Activated B cell treated with CpG ODN at 0.5 μM for 24 hours (primary cell): ENCODE results near the gene C19orf67. TPM values are rescaled to one million over a fixed set of nuclear protein-coding genes. Genes with fewer than 3 reads are reported as not detected.
"Not testable (repeated sequence)": the region's sequence is repeated elsewhere in the genome, so short reads cannot be mapped to it uniquely, and the experiment has no call there.

Source experiments
- ATAC-seq: fragments of 200-7000 bp; cut with Tn5 transposase; one replicate; pipeline ENCODE4 v1.10.0; 2021; ENCODE audit warnings: low read depth, mild to moderate bottlenecking, moderate library complexity
- CTCF ChIA-PET: fragments of 350-600 bp; sonication (Branson Sonifier 250); formaldehyde crosslinking; loops from one replicate; lab custom pipeline; 2021; ENCODE audit warnings: antibody characterized with exemption; lab: Charles Lee
- POLR2A ChIA-PET: fragments of 350-600 bp; sonication (Branson Sonifier 250); formaldehyde crosslinking; loops from one replicate; lab custom pipeline; 2021; ENCODE audit warnings: antibody characterized with exemption; lab: Charles Lee
- DNase-seq: peaks from one replicate; pipeline ENCODE4 v3.0.0; 2022
- H3K27ac Mint-ChIP-seq: one replicate; pipeline ENCODE4 v1.8.0; 2020; ENCODE audit warnings: mixed read lengths
- H3K27me3 Mint-ChIP-seq: one replicate; pipeline ENCODE4 v1.8.0; 2021; ENCODE audit warnings: mixed read lengths
- H3K36me3 Mint-ChIP-seq: one replicate; pipeline ENCODE4 v1.8.0; 2021; ENCODE audit warnings: low read depth, mixed read lengths
- H3K4me1 Mint-ChIP-seq: one replicate; pipeline ENCODE4 v1.8.0; 2021; ENCODE audit warnings: mixed read lengths
- H3K4me3 Mint-ChIP-seq: one replicate; pipeline ENCODE4 v1.8.0; 2020; ENCODE audit warnings: mild to moderate bottlenecking, mixed read lengths
- H3K9me3 Mint-ChIP-seq: one replicate; pipeline ENCODE4 v1.8.0; 2020; ENCODE audit warnings: mixed read lengths
- intact Hi-C: fragments of 100-400 bp; cut with micrococcal nuclease; formaldehyde crosslinking; loops from one replicate; pipeline ENCODE4 v1.15.1; 2024
- total RNA-seq: library from RNA; stranded (reverse); gene quantifications from 2 replicates; pipeline ENCODE4 v1.2.3, GENCODE V29; 2022
- TF ChIP-seq, protein P1 (sequence below): fragments of 200-600 bp; IDR thresholded peaks from one replicate; pipeline ENCODE4 v1.8.0; 2022; ENCODE audit warnings: antibody characterized with exemption, mild to moderate bottlenecking

Gene C19orf67
- total RNA-seq, 1 donor from 2014 or later, result not detected

DNA sequence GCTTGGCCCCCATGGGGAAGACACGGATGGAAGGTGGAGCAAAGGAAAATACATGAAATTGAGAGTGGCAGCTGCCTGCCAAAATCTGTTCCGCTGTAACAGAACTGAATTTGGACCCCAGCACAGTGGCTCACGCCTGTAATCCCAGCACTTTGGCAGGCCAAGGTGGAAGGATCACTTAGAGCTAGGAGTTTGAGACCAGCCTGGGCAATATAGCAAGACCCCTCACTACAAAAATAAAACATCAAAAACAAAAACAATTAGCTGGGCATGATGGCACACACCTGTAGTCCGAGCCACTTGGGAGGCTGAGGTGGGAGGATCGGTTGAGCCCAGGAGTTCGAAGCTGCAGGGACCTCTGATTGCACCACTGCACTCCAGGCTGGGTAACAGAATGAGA is 33.1 kb downstream of the C19orf67 start:
- H3K9me3 Mint-ChIP-seq, result no peaks in the 10 kb centered on the region
- peaks cover 3% of the 10 kb centered on the region for H3K4me1 Mint-ChIP-seq
- ChIA-PET CTCF (interaction anchor here (1.1 kb wide), 1 partner anchor 9 kb away, joined by 3 read pairs; no protein-coding TSS in a partner anchor), POLR2A (interaction anchor here (0.6 to 0.9 kb wide), 2 partner anchors 46 to 149 kb away, joined by 3 read pairs; partner anchors contain the start of gene RFX1)
- no peak overlapping the region for H3K27ac Mint-ChIP-seq
- H3K27me3 Mint-ChIP-seq, result peaks cover 8% of the 10 kb centered on the region
- DNase-seq (no peak), ATAC-seq (no peak)
- intact Hi-C loops, result no loop called here
- H3K36me3 Mint-ChIP-seq, result peaks cover 40% of the 10 kb centered on the region
- TF ChIP-seq, protein P1, sequence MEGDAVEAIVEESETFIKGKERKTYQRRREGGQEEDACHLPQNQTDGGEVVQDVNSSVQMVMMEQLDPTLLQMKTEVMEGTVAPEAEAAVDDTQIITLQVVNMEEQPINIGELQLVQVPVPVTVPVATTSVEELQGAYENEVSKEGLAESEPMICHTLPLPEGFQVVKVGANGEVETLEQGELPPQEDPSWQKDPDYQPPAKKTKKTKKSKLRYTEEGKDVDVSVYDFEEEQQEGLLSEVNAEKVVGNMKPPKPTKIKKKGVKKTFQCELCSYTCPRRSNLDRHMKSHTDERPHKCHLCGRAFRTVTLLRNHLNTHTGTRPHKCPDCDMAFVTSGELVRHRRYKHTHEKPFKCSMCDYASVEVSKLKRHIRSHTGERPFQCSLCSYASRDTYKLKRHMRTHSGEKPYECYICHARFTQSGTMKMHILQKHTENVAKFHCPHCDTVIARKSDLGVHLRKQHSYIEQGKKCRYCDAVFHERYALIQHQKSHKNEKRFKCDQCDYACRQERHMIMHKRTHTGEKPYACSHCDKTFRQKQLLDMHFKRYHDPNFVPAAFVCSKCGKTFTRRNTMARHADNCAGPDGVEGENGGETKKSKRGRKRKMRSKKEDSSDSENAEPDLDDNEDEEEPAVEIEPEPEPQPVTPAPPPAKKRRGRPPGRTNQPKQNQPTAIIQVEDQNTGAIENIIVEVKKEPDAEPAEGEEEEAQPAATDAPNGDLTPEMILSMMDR, result no peak
- H3K4me3 Mint-ChIP-seq, result no peak overlapping the region

DNA sequence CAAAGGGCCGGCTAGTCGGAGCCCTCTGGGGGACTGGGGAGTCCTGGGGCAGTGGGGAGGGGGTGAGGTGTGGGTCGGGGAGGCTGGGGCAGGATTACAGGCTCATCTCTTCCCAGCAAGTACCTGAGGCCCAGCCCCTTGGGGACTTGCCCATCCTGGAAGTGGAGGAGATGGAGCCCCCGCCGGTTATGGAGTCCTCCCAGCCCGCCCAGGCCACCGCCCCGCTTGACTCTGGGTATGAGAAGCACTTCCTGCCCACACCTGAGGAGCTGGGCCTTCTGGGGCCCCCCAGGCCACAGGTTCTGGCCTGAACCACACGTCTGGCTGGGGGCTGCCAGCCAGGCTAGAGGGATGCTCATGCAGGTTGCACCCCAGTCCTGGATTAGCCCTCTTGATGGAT is 33.6 kb downstream of the C19orf67 start:
- TF ChIP-seq, protein P1, result no peak
- H3K36me3 Mint-ChIP-seq, result peaks cover 43% of the 10 kb centered on the region
- DNase-seq, result no peak
- CTCF ChIA-PET, result interaction anchor here (1.1 kb wide), 1 partner anchor 8 kb away, joined by 3 read pairs; no protein-coding TSS in a partner anchor
- POLR2A ChIA-PET, result no interaction called here
- H3K27ac Mint-ChIP-seq, result no peak overlapping the region
- peaks cover 6% of the 10 kb centered on the region for H3K27me3 Mint-ChIP-seq
- H3K9me3 Mint-ChIP-seq, result no peaks in the 10 kb centered on the region
- ATAC-seq, result no peak
- no peak overlapping the region for H3K4me3 Mint-ChIP-seq
- intact Hi-C loops, result no loop called here
- peaks cover 3% of the 10 kb centered on the region for H3K4me1 Mint-ChIP-seq

DNA sequence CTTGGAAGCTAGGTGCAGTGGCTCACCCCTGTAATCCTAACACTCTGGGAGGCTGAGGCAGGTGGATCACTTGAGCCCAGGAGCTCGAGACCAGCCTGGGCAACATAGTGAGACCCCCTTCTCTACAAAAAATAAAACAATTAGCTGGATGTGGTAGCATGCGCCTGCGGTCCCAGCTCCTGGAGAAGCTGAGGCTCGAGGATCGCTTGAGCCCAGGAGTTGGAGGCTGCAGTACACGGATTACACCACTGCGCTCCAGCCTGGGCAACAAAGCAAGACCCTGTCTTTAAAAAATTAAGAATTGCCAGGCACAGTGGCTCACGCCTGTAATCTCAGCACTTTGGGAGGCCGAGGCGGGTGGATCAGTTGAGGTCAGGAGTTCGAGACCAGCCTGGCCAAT is 34.6 kb downstream of the C19orf67 start:
- intact Hi-C loops, H3K9me3 Mint-ChIP-seq, H3K4me3 Mint-ChIP-seq, DNase-seq, H3K4me1 Mint-ChIP-seq, H3K27me3 Mint-ChIP-seq, POLR2A ChIA-PET, ATAC-seq, H3K27ac Mint-ChIP-seq: not testable (repeated sequence)
- peaks cover 50% of the 10 kb centered on the region for H3K36me3 Mint-ChIP-seq
- CTCF ChIA-PET, result interaction anchor here (1.0 to 3.5 kb wide), 3 partner anchors 9 to 170 kb away, joined by 3 to 33 read pairs (median 3); partner anchors contain the start of gene IL27RA

DNA sequence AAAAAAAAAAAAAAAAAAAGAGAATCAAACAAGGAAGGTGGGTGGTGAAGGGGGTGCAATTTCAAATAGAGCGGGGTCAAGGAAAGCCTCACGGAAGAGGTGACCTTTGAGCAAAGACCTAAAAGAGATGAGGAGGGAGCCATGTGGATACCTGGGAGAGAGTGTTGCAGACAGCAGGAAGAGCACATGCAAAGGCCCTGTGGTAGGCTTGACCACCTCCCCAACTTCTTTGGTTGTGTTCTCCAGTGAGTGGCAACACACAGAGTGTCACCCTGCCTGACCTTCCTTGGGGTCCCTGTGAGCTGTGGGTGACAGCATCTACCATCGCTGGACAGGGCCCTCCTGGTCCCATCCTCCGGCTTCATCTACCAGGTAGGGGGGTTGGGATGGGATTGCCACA is 35.1 kb downstream of the C19orf67 start:
- TF ChIP-seq, protein P1, result no peak
- ATAC-seq (no peak), DNase-seq (no peak)
- no peaks in the 10 kb centered on the region for H3K4me1 Mint-ChIP-seq
- POLR2A ChIA-PET, result interaction anchor here (0.7 kb wide), 1 partner anchor 117 kb away, joined by 8 read pairs; no protein-coding TSS in a partner anchor
- no peaks in the 10 kb centered on the region for H3K27me3 Mint-ChIP-seq
- CTCF ChIA-PET, result interaction anchor here (1.0 to 3.5 kb wide), 3 partner anchors 9 to 169 kb away, joined by 3 to 33 read pairs (median 3); partner anchors contain the start of gene IL27RA
- H3K36me3 Mint-ChIP-seq, result peaks cover 54% of the 10 kb centered on the region
- no peak overlapping the region for H3K4me3 Mint-ChIP-seq
- no peak overlapping the region for H3K27ac Mint-ChIP-seq
- H3K9me3 Mint-ChIP-seq, result no peaks in the 10 kb centered on the region
- intact Hi-C loops, result no loop called here

DNA sequence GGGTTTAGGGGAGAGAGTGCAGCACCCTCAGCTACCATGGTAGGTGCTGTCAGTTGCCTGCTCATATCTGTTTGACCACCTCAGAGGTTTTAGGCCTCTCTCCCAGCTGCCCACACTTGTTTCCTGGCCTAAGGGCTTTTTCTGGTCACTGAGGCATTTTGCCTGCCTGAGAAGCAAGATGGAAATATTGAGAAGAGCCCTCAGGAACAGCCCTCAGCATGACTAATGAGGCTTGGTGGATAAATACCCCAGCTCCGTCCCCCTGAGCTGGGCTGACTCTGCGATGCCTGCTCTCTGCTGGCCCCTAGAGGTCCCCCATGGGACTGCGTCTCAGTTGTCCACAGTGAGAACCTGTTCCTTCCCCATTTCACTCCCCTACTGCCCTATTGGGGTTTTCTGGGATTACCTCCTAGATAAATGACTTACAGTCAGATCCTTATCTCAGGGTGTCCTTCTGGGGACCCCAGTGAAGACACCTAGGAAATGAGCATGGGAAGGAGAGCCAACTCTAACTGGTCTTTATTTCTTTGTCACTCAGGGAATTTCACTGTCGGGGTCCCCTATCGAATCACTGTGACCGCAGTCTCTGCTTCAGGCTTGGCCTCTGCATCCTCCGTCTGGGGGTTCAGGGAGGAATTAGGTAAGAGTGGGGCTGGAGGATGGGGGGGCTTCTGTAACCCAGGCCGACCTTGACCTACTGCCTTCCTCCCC is 37.0 kb downstream of the C19orf67 start:
- POLR2A ChIA-PET, result interaction anchor here (0.7 to 1.7 kb wide), 4 partner anchors 10 to 201 kb away, joined by 3 to 9 read pairs (median 4); no protein-coding TSS in a partner anchor
- intact Hi-C loops, result loop anchor here (1.0 kb wide), 3 partner anchors 96 to 168 kb away; partner anchors contain the start of gene DCAF15
- TF ChIP-seq, protein P1, result no peak
- DNase-seq (peak; percentile 71), ATAC-seq (peak; percentile 99)
- Mint-ChIP-seq H3K4me1 (no peaks in the 10 kb centered on the region), H3K36me3 (peaks cover 62% of the 10 kb centered on the region), H3K27ac (no peak overlapping the region), H3K4me3 (no peak overlapping the region), H3K27me3 (no peaks in the 10 kb centered on the region), H3K9me3 (no peaks in the 10 kb centered on the region)
- CTCF ChIA-PET, result interaction anchor here (0.7 to 3.5 kb wide), 13 partner anchors 10 to 173 kb away, joined by 3 to 33 read pairs (median 4); partner anchors contain the start of genes BRME1, CC2D1A, IL27RA and MISP3

DNA sequence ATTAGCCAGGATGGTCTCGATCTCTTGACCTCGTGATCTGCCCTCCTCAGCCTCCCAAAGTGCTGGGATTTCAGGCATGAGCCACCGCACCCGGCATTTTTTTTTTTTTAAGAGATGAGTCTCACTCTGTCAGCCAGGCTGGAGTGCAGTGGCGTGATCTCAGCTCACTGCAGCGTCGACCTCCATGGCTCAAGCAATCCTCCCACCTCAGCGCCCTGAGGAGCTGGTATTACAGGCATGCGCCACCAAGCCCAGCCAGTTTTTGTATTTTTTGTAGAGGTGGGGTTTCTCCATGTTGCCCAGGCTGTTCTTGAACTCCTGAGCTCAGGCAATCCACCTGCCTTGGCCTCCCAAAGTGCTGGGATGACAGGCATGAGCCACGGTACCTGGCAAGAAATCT is 37.7 kb downstream of the C19orf67 start:
- H3K27me3 Mint-ChIP-seq, H3K27ac Mint-ChIP-seq, H3K9me3 Mint-ChIP-seq, H3K4me3 Mint-ChIP-seq, DNase-seq, H3K4me1 Mint-ChIP-seq, ATAC-seq: not testable (repeated sequence)
- H3K36me3 Mint-ChIP-seq, result peaks cover 63% of the 10 kb centered on the region
- ChIA-PET POLR2A (interaction anchor here (0.7 to 1.7 kb wide), 4 partner anchors 41 to 200 kb away, joined by 3 to 5 read pairs (median 3); no protein-coding TSS in a partner anchor), CTCF (interaction anchor here (0.7 to 3.5 kb wide), 13 partner anchors 10 to 172 kb away, joined by 3 to 33 read pairs (median 4); partner anchors contain the start of genes BRME1, CC2D1A, IL27RA and MISP3)
- intact Hi-C loops, result loop anchor here (1.0 kb wide), 3 partner anchors 96 to 168 kb away; partner anchors contain the start of gene DCAF15

DNA sequence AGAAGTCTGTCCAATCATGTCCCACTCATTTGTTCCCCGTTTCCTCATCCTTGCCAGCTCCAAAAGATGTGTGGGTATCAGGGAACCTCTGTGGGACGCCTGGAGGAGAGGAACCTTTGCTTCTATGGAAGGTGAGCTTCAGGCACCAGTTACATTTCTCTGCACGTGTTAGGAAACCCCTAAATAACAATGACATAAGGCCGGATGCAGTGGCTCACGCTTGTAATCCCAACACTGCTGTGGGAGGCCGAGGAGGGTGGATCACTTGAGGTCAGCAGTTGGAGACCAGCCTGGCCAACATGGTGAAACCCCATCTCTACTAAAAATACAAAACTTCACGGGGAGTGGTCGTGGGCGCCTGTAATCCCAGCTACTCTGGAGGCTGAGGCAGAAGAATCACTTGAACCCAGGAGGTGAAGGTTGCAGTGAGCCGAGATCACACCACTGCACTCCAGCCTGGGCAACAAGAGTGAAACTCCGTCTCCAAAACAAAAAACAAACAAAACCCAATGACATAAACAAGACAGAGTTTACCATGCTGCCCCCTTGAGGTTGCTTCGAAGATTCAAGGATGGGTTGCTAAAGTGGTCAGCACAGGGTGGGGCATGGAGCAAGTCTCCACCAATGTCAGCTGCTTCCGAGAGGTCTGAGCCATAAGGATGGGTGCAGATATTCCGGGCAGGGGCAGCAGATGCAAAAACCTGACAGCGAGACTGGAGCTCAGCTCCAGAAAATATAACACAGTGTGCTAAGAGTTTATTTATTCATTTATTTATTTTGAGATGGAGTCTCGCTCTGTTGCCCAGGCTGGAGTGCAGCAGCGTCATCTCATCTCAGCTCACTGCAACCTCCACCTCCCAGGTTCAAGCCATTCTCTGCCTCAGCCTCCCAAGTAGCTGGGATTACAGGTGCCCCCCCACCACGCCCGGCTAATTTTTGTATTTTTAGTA is 42.6 kb downstream of the C19orf67 start:
- DNase-seq, H3K4me3 Mint-ChIP-seq: not testable (repeated sequence)
- H3K36me3 Mint-ChIP-seq, result peaks cover 67% of the 10 kb centered on the region

More for the DNA sequence above, 42.6 kb downstream of the C19orf67 start:
- ChIA-PET CTCF (interaction anchor here (0.7 to 1.9 kb wide), 8 partner anchors 10 to 206 kb away, joined by 3 to 10 read pairs (median 3); partner anchors contain the start of gene DCAF15), POLR2A (interaction anchor here (0.6 to 2.0 kb wide), 5 partner anchors 11 to 137 kb away, joined by 3 to 9 read pairs (median 5); partner anchors contain the start of genes BRME1, CC2D1A, DCAF15 and IL27RA)
- peak overlapping the region; percentile 63 for H3K27ac Mint-ChIP-seq
- intact Hi-C loops, result loop anchor here (1.0 kb wide), 1 partner anchor 163 kb away; no protein-coding TSS in a partner anchor
- H3K4me1 Mint-ChIP-seq, result peaks cover 13% of the 10 kb centered on the region
- H3K27me3 Mint-ChIP-seq, H3K9me3 Mint-ChIP-seq: not testable (repeated sequence)
- ATAC-seq, result peak; percentile 80
